ENCODE data around the gene DPH7.
"Not testable (repeated sequence)": the region's sequence is repeated elsewhere in the genome, so short reads cannot be mapped to it uniquely, and the experiment has no call there.

DPH7 gene

DNA sequence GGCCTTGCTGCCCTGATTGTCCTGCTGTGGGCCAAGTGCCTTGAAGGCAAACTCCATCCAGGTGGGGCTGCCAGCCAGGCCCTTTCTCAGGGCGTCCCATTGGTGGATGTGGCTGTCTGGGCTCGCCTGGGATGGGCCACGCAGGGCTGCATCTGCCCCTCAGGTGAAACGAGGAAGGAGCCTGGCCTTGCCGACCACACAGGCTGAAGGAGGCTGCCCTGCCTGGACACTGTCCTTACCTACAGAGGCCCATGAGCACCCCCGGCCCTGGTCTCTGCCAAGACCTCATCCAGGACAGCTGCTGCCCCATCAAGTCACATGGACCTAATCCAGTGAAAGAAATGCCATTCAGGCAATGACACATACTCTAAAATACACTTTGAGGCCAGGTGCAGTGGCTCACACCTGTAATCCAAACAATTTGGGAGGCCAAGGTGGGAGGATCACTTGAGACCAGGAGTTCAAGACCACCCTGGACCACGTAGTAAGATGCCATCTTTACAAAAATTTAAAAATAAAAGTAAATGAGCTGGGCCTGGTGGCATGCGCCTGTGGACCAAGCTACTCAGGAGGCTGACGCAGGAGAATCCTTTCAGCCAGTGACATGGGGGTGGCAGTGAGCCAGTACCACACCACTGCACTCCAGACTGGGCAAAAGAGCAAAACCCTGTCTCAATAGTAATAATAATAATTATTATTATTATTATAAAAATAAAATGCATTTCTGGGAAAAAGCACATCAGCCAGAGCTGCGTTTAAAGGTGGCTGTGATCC lies 62.4 kb downstream of the DPH7 start:
- no peak for DNase-seq

DNA sequence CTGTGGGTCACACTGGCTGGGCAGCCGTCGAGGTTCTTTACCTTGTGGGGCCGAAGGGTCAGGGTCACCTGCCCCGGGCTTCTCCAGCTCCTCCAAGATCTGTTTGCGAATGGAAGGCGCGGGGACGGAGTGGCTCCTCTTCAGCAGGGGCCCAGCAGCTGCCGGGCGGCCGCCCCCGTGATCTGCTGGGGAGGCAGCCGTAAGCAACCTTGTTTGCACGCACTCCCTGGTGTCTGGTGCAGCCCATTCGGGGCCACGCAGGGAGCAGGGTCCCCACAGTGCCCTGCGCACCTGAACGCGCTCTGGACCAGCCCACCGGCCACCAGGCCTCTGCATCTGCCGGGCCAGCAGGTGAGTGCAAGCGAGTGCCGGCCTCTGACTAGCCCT lies 63.4 kb downstream of the DPH7 start:
- DNase-seq: no peak

DNA sequence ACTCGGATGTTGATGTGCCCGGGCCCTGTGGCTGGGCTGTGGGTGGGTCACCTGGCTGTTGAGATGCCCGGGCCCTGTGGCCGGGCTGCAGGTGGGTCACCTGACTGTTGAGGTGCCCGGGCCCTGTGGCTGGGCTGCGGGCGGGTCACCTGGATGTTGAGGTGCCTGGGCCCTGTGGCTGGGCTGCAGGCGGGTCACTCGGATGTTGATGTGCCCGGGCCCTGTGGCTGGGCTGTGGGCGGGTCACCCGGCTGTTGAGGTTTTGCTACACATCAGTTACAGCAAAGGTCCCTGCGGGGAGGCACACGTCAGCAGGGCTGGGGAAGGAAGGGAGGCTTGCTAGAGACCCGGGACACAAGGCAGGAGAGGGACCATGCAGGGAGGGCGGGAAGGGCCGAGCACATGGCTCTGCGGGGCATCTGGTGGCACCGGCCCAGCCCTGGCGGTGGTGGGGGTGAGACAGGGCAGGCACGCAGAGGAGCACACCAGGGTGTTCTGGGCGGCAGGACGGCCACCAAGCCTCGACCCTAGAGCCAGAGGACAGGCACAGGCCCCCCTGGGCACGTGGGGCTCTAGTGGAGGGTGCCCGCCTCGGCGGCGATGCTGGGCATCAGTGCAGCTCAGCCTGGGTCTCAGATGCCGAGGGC lies 63.9 kb downstream of the DPH7 start:
- no peak for DNase-seq

DNA sequence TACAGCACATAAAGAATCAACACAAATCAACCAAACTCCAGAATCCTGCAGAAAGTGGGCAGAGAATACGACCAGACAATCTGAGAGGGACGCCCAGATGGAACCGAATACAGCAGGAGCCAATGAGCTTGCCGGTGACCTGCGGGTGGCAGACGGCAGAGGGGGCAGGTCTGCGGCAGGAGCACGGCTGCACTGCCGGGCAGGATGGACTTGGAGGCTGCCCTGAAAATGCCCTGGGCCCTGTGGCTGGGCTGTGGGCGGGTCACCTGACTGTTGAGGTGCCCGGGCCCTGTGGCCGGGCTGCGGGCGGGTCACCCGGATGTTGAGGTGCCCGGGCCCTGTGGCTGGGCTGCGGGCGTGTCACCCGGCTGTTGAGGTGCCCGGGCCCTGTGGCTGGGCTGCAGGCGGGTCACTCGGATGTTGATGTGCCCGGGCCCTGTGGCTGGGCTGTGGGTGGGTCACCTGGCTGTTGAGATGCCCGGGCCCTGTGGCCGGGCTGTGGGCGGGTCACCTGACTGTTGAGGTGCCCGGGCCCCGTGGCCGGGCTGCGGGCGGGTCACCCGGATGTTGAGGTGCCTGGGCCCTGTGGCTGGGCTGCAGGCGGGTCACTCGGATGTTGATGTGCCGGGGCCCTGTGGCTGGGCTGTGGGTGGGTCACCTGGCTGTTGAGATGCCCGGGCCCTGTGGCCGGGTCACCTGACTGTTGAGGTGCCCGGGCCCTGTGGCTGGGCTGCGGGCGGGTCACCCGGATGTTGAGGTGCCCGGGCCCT lies 64.7 kb downstream of the DPH7 start:
- not testable (repeated sequence) for DNase-seq

DNA sequence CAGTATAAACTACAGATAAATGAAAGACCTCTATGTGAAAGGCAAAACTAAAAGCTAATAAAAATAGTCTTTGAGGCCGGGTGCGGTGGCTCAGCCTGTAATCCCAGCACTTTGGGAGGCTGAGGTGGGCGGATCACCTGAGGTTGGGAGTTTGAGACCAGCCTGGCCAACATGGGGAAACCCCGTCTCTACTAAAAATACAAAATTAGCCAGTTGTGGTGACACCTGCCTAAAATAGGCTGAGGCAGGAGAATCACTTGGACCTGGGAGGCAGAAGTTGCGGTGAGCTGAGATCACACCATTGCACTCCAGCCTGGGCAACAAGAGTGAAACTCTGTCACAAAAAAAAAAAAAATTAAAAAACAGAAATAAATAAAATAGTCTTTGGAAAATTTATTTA lies 65.6 kb downstream of the DPH7 start:
- DNase-seq: not testable (repeated sequence)

DNA sequence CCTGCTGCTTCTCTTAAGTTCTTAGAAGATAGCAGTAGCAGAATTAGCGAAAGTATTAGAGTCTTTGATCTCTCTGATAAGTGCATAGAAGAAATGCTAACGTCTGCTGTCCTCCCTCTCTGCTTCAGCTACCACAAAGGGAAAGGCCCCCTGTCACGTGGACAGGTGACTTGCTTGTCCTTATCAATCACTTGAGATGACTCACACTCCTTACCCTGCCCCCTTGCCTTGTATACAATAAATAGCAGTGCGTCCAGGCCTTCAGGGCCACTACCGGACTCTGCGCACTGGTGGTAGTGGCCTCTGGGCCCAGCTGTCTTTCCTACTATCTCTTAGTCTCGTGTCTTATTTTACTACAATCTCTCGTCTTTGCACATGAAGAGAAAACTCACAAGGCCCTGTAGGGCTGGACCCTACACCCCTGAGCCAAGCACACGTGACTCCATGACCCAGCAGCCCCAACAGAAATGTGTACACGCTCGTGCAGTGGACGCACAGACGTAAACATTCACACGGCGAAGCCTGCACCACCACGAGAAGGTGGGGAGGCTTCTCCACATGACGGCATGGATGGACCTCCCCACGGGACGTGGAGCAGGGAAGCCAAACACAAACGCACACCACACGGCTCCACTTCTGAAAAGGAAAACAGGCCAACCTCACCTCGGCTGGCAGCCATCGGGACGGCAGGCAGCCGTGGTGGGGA lies 66.8 kb downstream of the DPH7 start:
- DNase-seq: no peak

DNA sequence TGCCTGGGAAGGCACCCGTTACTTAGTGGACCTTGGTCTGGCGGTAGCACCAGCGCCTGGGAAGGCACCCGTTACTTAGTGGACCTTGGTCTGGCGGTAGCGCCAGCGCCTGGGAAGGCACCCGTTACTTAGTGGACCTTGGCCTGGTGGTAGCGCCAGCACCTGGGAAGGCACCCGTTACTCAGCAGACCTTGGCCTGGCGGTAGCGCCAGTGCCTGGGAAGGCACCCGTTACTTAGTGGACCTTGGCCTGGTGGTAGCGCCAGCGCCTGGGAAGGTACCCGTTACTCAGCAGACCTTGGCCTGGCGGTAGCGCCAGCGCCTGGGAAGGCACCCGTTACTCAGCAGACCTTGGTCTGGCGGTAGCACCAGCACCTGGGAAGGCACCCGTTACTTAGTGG lies 67.6 kb downstream of the DPH7 start:
- DNase-seq: not testable (repeated sequence)

DNA sequence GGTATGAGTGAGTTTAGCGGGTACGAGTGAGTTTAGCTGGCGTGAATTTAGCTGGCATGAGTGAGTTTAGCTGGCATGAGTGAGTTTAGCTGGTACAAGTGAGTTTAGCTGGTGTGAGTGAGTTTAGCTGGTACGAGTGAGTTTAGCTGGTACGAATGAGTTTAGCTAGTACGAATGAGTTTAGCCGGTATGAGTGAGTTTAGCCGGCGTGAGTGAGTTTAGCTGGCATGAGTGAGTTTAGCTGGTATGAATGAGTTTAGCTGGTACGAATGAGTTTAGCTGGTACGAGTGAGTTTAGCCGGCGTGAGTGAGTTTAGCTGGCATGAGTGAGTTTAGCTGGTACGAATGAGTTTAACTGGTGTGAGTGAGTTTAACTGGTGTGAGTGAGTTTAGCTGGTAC lies 69.5 kb downstream of the DPH7 start:
- DNase-seq: no peak

DNA sequence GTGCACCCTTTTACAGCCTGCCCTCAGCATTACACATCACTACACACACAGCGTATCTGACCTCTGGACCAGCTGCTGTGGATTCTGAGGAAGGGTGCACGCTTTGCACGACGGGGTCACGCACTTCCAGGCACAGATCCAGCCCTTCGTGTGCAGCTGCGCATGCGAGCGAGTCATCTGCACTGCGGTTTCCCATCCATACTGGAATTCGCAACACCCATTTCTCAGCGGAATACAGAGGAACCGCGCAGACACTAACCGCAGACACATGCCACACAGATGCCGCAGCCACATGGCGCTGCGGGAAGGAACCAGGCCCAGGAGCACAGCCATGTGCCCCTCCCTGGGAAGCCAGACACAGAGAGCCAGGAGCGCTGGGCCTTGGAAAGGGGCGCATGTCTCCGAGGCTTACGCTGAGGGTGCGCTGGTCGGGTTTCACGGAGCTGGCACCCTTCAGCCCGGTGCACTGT lies 72.0 kb downstream of the DPH7 start:
- no peak for DNase-seq

DNA sequence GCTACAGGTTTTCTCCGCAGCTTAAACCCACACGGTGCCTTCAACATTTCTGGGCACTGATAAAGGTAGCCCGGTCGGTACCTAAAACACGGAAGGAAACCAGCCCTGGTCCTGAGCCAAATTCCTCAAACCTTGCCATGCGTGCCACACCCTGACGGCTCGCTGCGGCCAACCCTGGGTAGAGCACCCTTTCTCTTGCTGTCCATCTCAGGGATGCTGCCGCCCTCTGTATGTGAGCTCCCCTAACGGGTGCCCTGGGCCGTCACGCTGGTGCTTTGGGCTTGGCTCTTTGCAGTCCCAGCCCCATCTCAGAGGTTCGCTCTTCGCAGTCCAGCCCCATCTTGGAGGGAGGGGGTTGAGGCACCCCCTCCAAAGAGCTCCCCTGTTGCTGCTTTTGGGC lies 72.5 kb downstream of the DPH7 start:
- no peak for DNase-seq

DNA sequence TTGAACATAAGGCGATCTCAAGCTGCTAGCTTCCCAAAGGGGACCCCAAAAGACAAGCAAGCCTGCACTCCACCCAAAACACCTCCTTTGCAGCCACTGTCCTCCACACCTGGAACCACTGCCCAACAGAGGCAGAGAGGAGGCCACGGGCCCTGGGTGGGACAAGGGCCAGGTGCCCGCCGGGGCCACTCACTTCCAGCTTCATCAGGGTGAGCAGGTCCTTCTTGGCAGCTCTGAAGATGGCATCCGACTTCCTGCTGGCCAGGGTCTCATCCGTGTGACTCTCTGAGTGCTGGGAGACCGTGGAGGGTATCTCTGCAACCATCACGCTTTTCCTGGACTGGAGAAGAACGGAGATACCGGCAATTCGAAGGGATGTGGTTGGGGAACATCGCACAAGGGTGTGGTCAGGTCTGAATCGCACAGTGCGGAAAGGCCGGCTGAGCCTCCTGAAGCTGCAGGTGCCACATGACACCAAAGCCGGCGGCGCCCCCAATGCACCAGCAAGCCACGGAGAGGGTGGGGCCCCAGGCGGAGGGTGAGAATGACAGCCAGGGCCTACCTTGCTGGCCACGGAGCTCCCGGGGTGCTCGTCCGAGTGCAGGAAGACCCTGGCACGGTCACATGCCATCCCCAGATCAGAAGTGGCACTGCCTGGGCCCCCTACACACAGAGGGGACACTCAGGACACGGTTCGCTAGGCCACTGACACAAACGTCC lies 73.1 kb downstream of the DPH7 start:
- no peak for DNase-seq
